ENCODE results near the gene MRTO4. TPM values are rescaled to one million over a fixed set of nuclear protein-coding genes. Genes with fewer than 3 reads are reported as not detected.
"Not testable (repeated sequence)": the region's sequence is repeated elsewhere in the genome, so short reads cannot be mapped to it uniquely, and the experiment has no call there.

Gene MRTO4
- total RNA-seq, 1 experiment from 2014 or later, result 54.6 TPM

DNA sequence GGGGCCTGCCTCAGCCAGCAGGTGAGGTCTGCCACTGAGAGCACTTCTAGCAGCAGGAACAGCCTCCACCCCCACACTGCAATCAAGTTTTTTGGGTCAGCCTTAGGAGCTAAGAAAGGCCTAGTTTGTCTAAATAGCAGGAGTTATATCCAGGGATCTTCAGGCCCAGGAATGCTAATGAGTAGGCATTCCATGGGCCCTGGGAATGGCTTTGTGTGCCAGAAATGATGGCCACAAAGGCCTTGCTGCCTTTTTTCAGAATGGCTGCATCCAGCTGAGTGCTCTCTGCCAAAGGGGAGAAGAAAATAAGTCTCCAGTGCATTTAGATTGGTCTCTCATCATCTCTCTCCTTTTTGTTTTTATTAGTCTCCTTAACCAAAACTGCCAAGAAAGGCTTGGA, 2.8 kb downstream of the MRTO4 start:
- POLR2A ChIA-PET, result no interaction called here
- Mint-ChIP-seq H3K27ac (peak overlapping the region; percentile 66), H3K27me3 (ENCODE audit: low read depth) (no peaks in the 10 kb centered on the region), H3K4me1 (peaks cover 21% of the 10 kb centered on the region), H3K4me3 (no peak overlapping the region), H3K36me3 (peaks cover 44% of the 10 kb centered on the region), H3K9me3 (no peaks in the 10 kb centered on the region)
- TF ChIP-seq GABPB1 (CRISPR knock-in tag; IDR thresholded peaks at IDR 0.05) (no peak), CBFB (CRISPR knock-in tag; IDR thresholded peaks at IDR 0.05; ENCODE audit: low read depth) (no peak), RORB (CRISPR knock-in tag; IDR thresholded peaks at IDR 0.05) (no peak), E2F4 (CRISPR knock-in tag; IDR thresholded peaks at IDR 0.05; ENCODE audit: borderline replicate concordance, low read depth) (no peak)
- no peak for DNase-seq (ENCODE audit: low spot score)
- CTCF ChIA-PET, result interaction anchor here (1.4 kb wide), 1 partner anchor 15 kb away, joined by 4 read pairs; no protein-coding TSS in a partner anchor
- no peak for ATAC-seq

GRCh38 chr1:19255288-19255687, 3.7 kb downstream of the MRTO4 start:
- no peak for DNase-seq (ENCODE audit: low spot score)
- ChIA-PET POLR2A (no interaction called here), CTCF (interaction anchor here (1.3 to 1.4 kb wide), 2 partner anchors 14 kb away, joined by 3 to 4 read pairs; no protein-coding TSS in a partner anchor)
- no peaks in the 10 kb centered on the region for H3K9me3 Mint-ChIP-seq
- TF ChIP-seq JUN (CRISPR knock-in tag; IDR thresholded peaks at IDR 0.05) (no peak), ERG (CRISPR knock-in tag; IDR thresholded peaks at IDR 0.05) (no peak), ZSCAN18 (CRISPR knock-in tag; IDR thresholded peaks at IDR 0.05) (no peak), TEAD4 (CRISPR knock-in tag; IDR thresholded peaks at IDR 0.05) (no peak), E2F5 (CRISPR knock-in tag; IDR thresholded peaks at IDR 0.05) (no peak), GABPB1 (CRISPR knock-in tag; IDR thresholded peaks at IDR 0.05) (no peak), IRF2 (CRISPR knock-in tag; IDR thresholded peaks at IDR 0.05; ENCODE audit: borderline replicate concordance, low read depth) (no peak), SOX15 (CRISPR knock-in tag; IDR thresholded peaks at IDR 0.05) (no peak), ZBTB21 (CRISPR knock-in tag; IDR thresholded peaks at IDR 0.05; ENCODE audit: borderline replicate concordance) (no peak), ESRRA (CRISPR knock-in tag; IDR thresholded peaks at IDR 0.05; ENCODE audit: borderline replicate concordance) (no peak), NR1H2 (CRISPR knock-in tag; IDR thresholded peaks at IDR 0.05) (no peak)
- TF ChIP-seq, protein P1, sequence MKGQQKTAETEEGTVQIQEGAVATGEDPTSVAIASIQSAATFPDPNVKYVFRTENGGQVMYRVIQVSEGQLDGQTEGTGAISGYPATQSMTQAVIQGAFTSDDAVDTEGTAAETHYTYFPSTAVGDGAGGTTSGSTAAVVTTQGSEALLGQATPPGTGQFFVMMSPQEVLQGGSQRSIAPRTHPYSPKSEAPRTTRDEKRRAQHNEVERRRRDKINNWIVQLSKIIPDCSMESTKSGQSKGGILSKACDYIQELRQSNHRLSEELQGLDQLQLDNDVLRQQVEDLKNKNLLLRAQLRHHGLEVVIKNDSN (CRISPR knock-in tag; IDR thresholded peaks at IDR 0.05), result no peak
- TF ChIP-seq, protein P2, sequence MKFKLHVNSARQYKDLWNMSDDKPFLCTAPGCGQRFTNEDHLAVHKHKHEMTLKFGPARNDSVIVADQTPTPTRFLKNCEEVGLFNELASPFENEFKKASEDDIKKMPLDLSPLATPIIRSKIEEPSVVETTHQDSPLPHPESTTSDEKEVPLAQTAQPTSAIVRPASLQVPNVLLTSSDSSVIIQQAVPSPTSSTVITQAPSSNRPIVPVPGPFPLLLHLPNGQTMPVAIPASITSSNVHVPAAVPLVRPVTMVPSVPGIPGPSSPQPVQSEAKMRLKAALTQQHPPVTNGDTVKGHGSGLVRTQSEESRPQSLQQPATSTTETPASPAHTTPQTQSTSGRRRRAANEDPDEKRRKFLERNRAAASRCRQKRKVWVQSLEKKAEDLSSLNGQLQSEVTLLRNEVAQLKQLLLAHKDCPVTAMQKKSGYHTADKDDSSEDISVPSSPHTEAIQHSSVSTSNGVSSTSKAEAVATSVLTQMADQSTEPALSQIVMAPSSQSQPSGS (CRISPR knock-in tag; IDR thresholded peaks at IDR 0.05; ENCODE audit: borderline replicate concordance, low read depth), result no peak
- H3K27me3 Mint-ChIP-seq (ENCODE audit: low read depth), result no peaks in the 10 kb centered on the region
- peaks cover 19% of the 10 kb centered on the region for H3K4me1 Mint-ChIP-seq
- ATAC-seq, result no peak
- H3K36me3 Mint-ChIP-seq, result peaks cover 50% of the 10 kb centered on the region
- no peak overlapping the region for H3K27ac Mint-ChIP-seq
- H3K4me3 Mint-ChIP-seq, result no peak overlapping the region

- H3K9me3 Mint-ChIP-seq; H3K27ac Mint-ChIP-seq; H3K4me3 Mint-ChIP-seq; ATAC-seq; POLR2A ChIA-PET; H3K27me3 Mint-ChIP-seq (ENCODE audit: low read depth); DNase-seq (ENCODE audit: low spot score): not testable (repeated sequence)
- peaks cover 13% of the 10 kb centered on the region for H3K4me1 Mint-ChIP-seq
- CTCF ChIA-PET, result interaction anchor here (1.3 kb wide), 1 partner anchor 13 kb away, joined by 3 read pairs; no protein-coding TSS in a partner anchor
- peaks cover 51% of the 10 kb centered on the region for H3K36me3 Mint-ChIP-seq
Observed at GRCh38 chr1:19256301-19256700, 4.7 kb downstream of the MRTO4 start.
